Effector memory CD8-positive, alpha-beta T cell (primary cell): ENCODE measurements around the gene CORO1C.
"Not testable (repeated sequence)": the region's sequence is repeated elsewhere in the genome, so short reads cannot be mapped to it uniquely, and the experiment has no call there.

Experiments used
- ATAC-seq: fragments of 150-1000 bp; cut with Tn5 transposase; replicated peaks from 2 replicates; pipeline ENCODE4 v1.10.0; 2021; ENCODE audit warnings: mild to moderate bottlenecking, moderate library complexity
- DNase-seq, 3 experiments: peaks; one replicate each; pipeline ENCODE4 v3.0.0; 2021
- H3K27ac Mint-ChIP-seq, 2 donors: one replicate each; pipeline ENCODE4 v1.8.0; 2022; ENCODE audit warnings: mild to moderate bottlenecking in 2 of 2, mixed read lengths in 2 of 2, moderate library complexity in 2 of 2
- H3K27me3 Mint-ChIP-seq, 2 donors: one replicate each; pipeline ENCODE4 v1.8.0; 2022; ENCODE audit warnings: mixed read lengths in 2 of 2
- H3K36me3 Mint-ChIP-seq: one replicate; pipeline ENCODE4 v1.8.0; 2022; ENCODE audit warnings: mild to moderate bottlenecking, moderate library complexity, mixed read lengths; ENCODE audit not compliant: insufficient read depth
- H3K4me1 Mint-ChIP-seq, 2 donors: one replicate each; pipeline ENCODE4 v1.8.0; 2022; ENCODE audit warnings: low read depth in 2 of 2, mixed read lengths in 2 of 2
- H3K4me3 Mint-ChIP-seq, 2 donors: one replicate each; pipeline ENCODE4 v1.8.0; 2022; ENCODE audit warnings: mild to moderate bottlenecking in 2 of 2, mixed read lengths in 2 of 2, moderate library complexity in 2 of 2
- H3K9me3 Mint-ChIP-seq, 2 donors: one replicate each; pipeline ENCODE4 v1.8.0; 2022; ENCODE audit warnings: mixed read lengths in 2 of 2

The CORO1C gene

GRCh38 chr12:108638141-108638827, 93.0 kb downstream of the CORO1C start:
- H3K27me3 Mint-ChIP-seq: no peaks in the 10 kb centered on the region
- H3K27ac Mint-ChIP-seq: no peak overlapping the region
- peaks cover 20% of the 10 kb centered on the region for H3K36me3 Mint-ChIP-seq
- H3K9me3 Mint-ChIP-seq: no peaks in the 10 kb centered on the region
- ATAC-seq: no peak
- DNase-seq: no peak
- H3K4me3 Mint-ChIP-seq: no peak overlapping the region
- peaks cover 30 to 31% of the 10 kb centered on the region in 2 donors for H3K4me1 Mint-ChIP-seq

GRCh38 chr12:108637222-108637971, 93.9 kb downstream of the CORO1C start:
- ATAC-seq: no peak
- Mint-ChIP-seq H3K27me3 (no peaks in the 10 kb centered on the region), H3K4me1 (peaks cover 31 to 36% of the 10 kb centered on the region in 2 donors), H3K27ac (peak overlapping the region in 1 of 2 donors; percentile 54), H3K4me3 (no peak overlapping the region), H3K9me3 (no peaks in the 10 kb centered on the region), H3K36me3 (peaks cover 27% of the 10 kb centered on the region)
- DNase-seq: no peak

GRCh38 chr12:108635997-108636808, 95.1 kb downstream of the CORO1C start:
- ATAC-seq (no peak), DNase-seq (no peak)
- H3K4me1 Mint-ChIP-seq: peaks cover 33 to 45% of the 10 kb centered on the region in 2 donors
- H3K36me3 Mint-ChIP-seq: peaks cover 39% of the 10 kb centered on the region
- peak overlapping the region; percentile 81 to 94 for H3K4me3 Mint-ChIP-seq
- H3K27ac Mint-ChIP-seq: peak overlapping the region; percentile 94 to 99
- H3K27me3 Mint-ChIP-seq: no peaks in the 10 kb centered on the region
- H3K9me3 Mint-ChIP-seq: no peaks in the 10 kb centered on the region

DNA sequence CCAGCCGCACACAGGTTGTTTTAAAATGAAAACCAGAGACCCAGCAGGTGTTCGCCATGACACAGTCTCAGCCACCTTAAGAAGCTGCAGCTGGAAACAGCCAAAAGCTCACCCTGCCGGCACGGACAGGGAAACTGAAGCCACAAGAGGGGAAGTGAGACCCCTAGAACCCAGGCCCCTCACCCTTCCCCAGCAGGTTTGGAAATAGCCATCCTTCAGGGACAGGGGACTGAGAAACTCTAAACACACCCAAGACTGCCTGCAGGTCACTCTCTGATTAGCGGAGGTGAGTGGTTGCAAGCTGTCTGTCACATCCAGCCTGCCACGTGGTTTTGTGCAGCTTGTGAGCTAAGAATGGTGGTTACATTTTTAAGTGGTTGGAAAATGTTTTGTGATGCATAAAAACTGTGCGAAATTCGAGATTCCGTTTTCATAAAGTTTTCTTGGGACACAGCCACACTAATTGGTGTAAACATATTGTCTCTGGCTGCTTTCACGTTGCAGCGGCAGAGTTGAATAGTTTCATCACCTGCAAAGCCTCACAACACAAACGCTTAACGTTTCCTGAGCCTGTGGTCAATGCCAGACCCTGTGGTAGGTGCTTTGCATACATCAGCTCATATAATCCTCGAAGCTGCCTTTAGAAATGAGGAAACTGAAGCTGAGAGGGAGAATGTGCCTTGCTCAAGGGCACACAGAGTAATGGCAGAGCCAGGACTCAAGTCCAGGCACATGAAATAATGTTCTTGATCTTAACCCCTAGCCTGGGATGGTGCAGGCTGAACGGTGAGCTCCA, 95.9 kb downstream of the CORO1C start:
- Mint-ChIP-seq H3K9me3 (no peaks in the 10 kb centered on the region), H3K4me1 (peaks cover 39 to 49% of the 10 kb centered on the region in 2 donors), H3K27me3 (no peaks in the 10 kb centered on the region), H3K4me3 (peak overlapping the region; percentile 81 to 94), H3K36me3 (peaks cover 45% of the 10 kb centered on the region), H3K27ac (peak overlapping the region; percentile 94 to 99)
- DNase-seq (peak; percentile 56 to 65 (median 56)), ATAC-seq (peak; percentile 33)

DNA sequence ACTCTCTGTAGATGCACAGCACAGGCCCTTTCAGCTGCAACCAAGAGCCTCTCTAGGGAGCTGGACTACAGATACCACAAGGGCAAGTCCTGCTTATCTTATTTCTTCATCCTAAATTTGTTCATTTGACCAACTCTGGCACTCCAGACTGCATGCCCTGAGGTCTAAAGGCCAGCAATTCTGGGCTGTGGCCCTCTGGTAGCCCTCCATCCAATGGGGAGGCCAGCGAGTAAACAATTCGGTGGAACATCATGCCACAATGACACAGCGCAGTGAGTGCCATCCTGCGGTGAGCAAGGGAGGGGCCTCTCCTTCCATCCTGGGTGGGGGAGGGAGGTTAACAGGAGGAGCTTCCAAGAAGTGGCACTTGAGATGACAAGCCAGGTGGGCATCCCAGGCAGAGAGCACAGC, 97.0 kb downstream of the CORO1C start:
- no peak for ATAC-seq

DNA sequence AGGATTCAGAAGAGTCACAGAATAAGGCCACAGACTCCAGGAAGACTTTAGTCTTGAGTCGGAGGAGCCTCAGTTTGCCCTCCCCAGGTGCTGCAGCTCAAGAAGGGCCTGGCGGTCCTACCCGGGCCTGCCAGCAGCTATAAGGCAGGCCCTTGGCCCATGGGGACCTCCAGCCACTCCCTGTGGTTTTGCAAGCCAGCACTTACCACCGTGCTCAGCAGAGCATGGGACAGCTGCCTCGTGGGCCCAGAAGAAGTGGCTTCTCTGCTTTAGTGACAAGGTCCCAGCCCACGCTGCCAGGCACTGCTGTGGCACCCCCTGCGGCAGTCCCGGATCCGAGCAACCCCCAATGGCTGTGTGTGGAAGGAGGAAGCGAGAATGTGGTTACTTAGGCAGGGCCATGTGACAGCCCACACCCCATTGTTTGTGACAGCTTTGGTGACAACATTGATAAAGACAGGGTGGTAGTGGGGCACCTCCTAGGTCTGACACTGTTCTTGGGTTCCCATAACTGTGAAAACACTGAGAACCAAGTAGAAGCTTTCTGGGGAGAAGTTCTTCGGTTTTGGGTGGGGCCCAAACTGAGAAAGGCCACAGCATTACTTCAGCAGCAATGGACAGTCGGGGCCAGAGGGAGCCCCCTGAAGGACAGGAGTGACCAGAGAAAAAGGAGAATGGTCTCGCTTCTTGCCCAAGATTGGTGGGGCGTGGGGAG, 97.6 kb downstream of the CORO1C start, which contains the start of gene SELPLG:
SELPLG (minus strand) TSS at position 361 of the 715 bp plus-strand sequence. CDS start 9,587 bp downstream, outside the sequence.
- Mint-ChIP-seq H3K27me3 (no peaks in the 10 kb centered on the region), H3K27ac (peak within 1 kb of the TSS; percentile 94 to 99), H3K4me1 (peaks cover 52 to 60% of the 10 kb centered on the region in 2 donors), H3K9me3 (no peaks in the 10 kb centered on the region), H3K4me3 (peak within 1 kb of the TSS; percentile 81 to 94), H3K36me3 (peaks cover 61% of the 10 kb centered on the region)
- peak; percentile 70 for ATAC-seq
- DNase-seq: peak; percentile 85 to 88 (median 87)

More for the DNA sequence above, 97.0 kb downstream of the CORO1C start:
- H3K27me3 Mint-ChIP-seq: no peaks in the 10 kb centered on the region
- peak overlapping the region; percentile 94 to 99 for H3K27ac Mint-ChIP-seq
- peak overlapping the region; percentile 81 to 94 for H3K4me3 Mint-ChIP-seq
- H3K4me1 Mint-ChIP-seq: peaks cover 48 to 57% of the 10 kb centered on the region in 2 donors
- peak in 1 of 3 experiments; percentile 41 for DNase-seq
- H3K9me3 Mint-ChIP-seq: no peaks in the 10 kb centered on the region
- H3K36me3 Mint-ChIP-seq: peaks cover 55% of the 10 kb centered on the region

DNA sequence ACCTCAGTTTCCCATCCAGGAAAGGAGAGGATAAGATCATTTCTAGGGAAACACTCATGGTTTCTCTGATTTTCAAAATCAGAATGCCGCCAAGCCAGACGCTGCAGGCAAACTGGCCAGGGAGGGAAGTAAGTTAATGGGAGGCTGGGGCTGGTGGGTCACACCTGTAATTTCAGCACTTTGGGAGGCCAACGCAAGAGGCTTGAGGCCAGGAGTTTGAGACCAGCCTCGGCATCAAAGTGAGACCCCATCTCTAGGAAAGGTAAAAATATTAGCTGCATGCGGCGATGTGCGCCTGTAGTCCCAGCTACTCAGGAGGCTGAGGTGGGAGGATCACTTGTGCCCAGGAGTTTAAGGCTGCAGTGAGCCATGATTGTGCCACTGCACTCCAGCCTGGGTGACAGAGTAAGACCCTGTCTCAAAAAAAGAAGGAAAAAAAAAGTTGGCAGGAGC, 98.2 kb downstream of the CORO1C start:
- H3K27me3 Mint-ChIP-seq: no peaks in the 10 kb centered on the region
- no peaks in the 10 kb centered on the region for H3K9me3 Mint-ChIP-seq
- H3K4me3 Mint-ChIP-seq: peak overlapping the region; percentile 81 to 94
- H3K27ac Mint-ChIP-seq: peak overlapping the region; percentile 94 to 99
- DNase-seq (no peak), ATAC-seq (no peak)
- H3K36me3 Mint-ChIP-seq: peaks cover 67% of the 10 kb centered on the region
- peaks cover 58 to 65% of the 10 kb centered on the region in 2 donors for H3K4me1 Mint-ChIP-seq

DNA sequence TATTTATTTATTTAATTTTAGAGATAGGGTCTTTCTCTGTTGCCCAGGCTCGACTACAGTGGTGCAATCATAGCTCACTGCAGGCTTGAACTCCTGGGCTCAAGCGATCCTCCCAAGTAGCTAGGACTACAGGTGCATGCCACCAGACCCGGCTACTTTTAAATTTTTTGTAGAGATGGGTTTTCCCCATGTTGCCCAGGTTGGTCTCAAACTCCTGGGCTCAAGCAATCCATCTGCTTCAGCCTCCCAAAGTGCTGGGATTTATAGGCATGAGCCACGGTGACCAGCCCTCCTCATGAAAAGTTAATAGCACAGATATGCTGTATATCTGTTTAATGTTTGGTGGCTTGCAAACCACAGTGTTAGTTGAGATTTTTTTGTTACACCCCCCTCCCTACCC, 100.1 kb downstream of the CORO1C start:
- ATAC-seq, H3K27me3 Mint-ChIP-seq, DNase-seq, H3K9me3 Mint-ChIP-seq: not testable (repeated sequence)
- Mint-ChIP-seq H3K4me1 (peaks cover 62 to 72% of the 10 kb centered on the region in 2 donors), H3K27ac (peak overlapping the region; percentile 94 to 99), H3K36me3 (peaks cover 79% of the 10 kb centered on the region), H3K4me3 (peak overlapping the region; percentile 81 to 94)

GRCh38 chr12:108630481-108631207, 100.7 kb downstream of the CORO1C start:
- Mint-ChIP-seq H3K27me3 (no peaks in the 10 kb centered on the region), H3K4me3 (peak overlapping the region; percentile 81 to 94), H3K36me3 (peaks cover 85% of the 10 kb centered on the region), H3K9me3 (no peaks in the 10 kb centered on the region), H3K27ac (peak overlapping the region; percentile 94 to 99), H3K4me1 (peaks cover 60 to 70% of the 10 kb centered on the region in 2 donors)
- ATAC-seq (no peak), DNase-seq (peak; percentile 30 to 42 (median 33))

DNA sequence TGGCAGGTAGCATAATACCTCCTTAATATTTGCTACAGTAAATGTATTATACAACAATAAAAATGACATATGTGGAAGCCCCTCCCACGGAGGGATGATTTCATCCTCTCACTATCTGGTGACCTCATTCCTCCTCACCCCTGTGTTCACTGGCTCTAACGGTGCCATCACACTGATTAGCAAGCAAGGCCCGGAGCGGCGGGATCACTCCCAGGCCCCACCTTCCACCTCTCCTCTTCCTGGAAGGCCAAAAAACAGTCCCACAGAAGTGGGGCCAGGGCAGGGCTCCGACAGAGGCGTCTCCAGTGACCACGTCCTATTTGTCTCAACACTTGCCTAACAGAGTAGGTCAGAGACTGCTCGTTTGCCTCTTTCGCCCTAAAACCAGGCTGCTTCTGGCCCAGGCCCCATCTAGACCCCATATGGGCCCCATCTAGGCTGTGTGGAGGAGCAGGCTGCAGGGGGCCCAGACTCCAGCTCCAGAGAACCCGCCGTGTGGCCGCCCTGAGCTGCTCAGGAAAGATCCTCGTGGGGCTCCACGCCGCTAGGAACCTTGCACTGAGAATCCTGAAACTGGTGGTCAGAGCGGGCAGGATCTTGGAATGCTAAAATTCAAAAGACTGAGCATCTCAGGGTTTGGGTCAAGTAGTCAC, 101.4 kb downstream of the CORO1C start:
- Mint-ChIP-seq H3K9me3 (no peaks in the 10 kb centered on the region), H3K27ac (peak overlapping the region; percentile 94 to 99), H3K36me3 (peaks cover 88% of the 10 kb centered on the region), H3K27me3 (no peaks in the 10 kb centered on the region), H3K4me1 (peaks cover 67 to 71% of the 10 kb centered on the region in 2 donors), H3K4me3 (peak overlapping the region; percentile 81 to 94)
- peak; percentile 61 to 64 (median 63) for DNase-seq
- ATAC-seq: peak; percentile 41

GRCh38 chr12:108629151-108629550, 102.2 kb downstream of the CORO1C start:
- ATAC-seq (no peak), DNase-seq (peak in 2 of 3 experiments; percentile 8 to 13)
- peaks cover 66 to 67% of the 10 kb centered on the region in 2 donors for H3K4me1 Mint-ChIP-seq
- peak overlapping the region; percentile 94 to 99 for H3K27ac Mint-ChIP-seq
- H3K9me3 Mint-ChIP-seq: no peaks in the 10 kb centered on the region
- peak overlapping the region; percentile 81 to 94 for H3K4me3 Mint-ChIP-seq
- peaks cover 87% of the 10 kb centered on the region for H3K36me3 Mint-ChIP-seq
- no peaks in the 10 kb centered on the region for H3K27me3 Mint-ChIP-seq
